ENCODE results near the gene HPS1. TPM values are rescaled to one million over a fixed set of nuclear protein-coding genes. Genes with fewer than 3 reads are reported as not detected.

Gene HPS1
- total and polyA plus RNA-seq, 2 of the 4 experiments (the other 2 are of a cell fraction) = 14.0 to 55.2 TPM

GRCh38 chr10:98410135-98410743 is 36.5 kb downstream of the HPS1 start:
- Histone ChIP-seq H3K27me3 (ENCODE audit: control insufficient read depth, insufficient read depth, low read length) (no peaks in the 10 kb centered on the region), H3K56ac (ENCODE audit: extremely low read depth, insufficient read depth, low read length) (no peak overlapping the region), H3K18ac (ENCODE audit: low read depth, low read length) (no peak overlapping the region; the same call in 1 of the 2 replicates), H2AFZ (replicated peaks; ENCODE audit: low read length, poor library complexity) (no peak overlapping the region), H3K4me2 (ENCODE audit: low read depth, low read length) (no peak overlapping the region), H3K9me1 (ENCODE audit: insufficient read depth, low read length) (peaks cover 32% of the 10 kb centered on the region), H2AK9ac (replicated peaks; ENCODE audit: low read depth, low read length, poor library complexity) (no peak overlapping the region), H4K5ac (ENCODE audit: low read depth, low read length) (no peak overlapping the region), H2BK15ac (ENCODE audit: low read depth, low read length) (no peak overlapping the region), H3K9me3 (ENCODE audit: control insufficient read depth, insufficient read depth, low read length) (no peaks in the 10 kb centered on the region), H2BK5ac (ENCODE audit: low read depth, low read length, poor library complexity, severe bottlenecking) (no peak overlapping the region), H4K20me1 (ENCODE audit: insufficient read depth, low read length) (peaks cover 8% of the 10 kb centered on the region; the same call in 1 of the 2 replicates), H4K91ac (ENCODE audit: insufficient read depth, low read depth, low read length) (no peak overlapping the region), H3K23ac (ENCODE audit: low read depth, low read length) (no peak overlapping the region), H3K79me1 (ENCODE audit: low read depth in 1 of 2, low read length in 2 of 2) (peaks cover 14 to 47% of the 10 kb centered on the region in 2 experiments; a peak in 3 of 4 replicates), H3K4me1 (ENCODE audit: control insufficient read depth, insufficient read depth, low read length) (peaks cover 30% of the 10 kb centered on the region), H2BK20ac (ENCODE audit: low read depth, low read length) (no peak overlapping the region), H3K4me3 (ENCODE audit: insufficient read depth, low read depth, low read length) (no peak overlapping the region), H3K9ac (ENCODE audit: low read depth, low read length) (no peak overlapping the region), H3K14ac (replicated peaks; ENCODE audit: low read depth, low read length) (no peak overlapping the region), H3K27ac (ENCODE audit: insufficient read depth, low read length) (no peak overlapping the region), H3K36me3 (ENCODE audit: control insufficient read depth, insufficient read depth, low read length) (peaks cover 3% of the 10 kb centered on the region; the same call in 1 of the 2 replicates), H2BK120ac (ENCODE audit: low read depth, low read length) (no peak overlapping the region), H4K8ac (ENCODE audit: low read depth in 2 of 2, low read length in 2 of 2) (no peak overlapping the region), H2AK5ac (ENCODE audit: low read depth, low read length) (peak overlapping the region; percentile 7; the same call in 1 of the 2 replicates), H3K4ac (ENCODE audit: low read depth, low read length) (peak overlapping the region; percentile 13; the same call in 1 of the 2 replicates)
- WGBS, 2 experiments (ENCODE audit: extremely low coverage in 2 of 2, insufficient read length in 1 of 2) = no CpG with 5 or more reads among the region's 4 CpGs
- dilution Hi-C loops (cut with HindIII; ENCODE audit: low sequenced_read_pairs, unreplicated experiment) (no loop called here), in situ Hi-C loops (cut with MboI; ENCODE audit: low sequenced_read_pairs) (no loop called here), intact Hi-C loops (cut with micrococcal nuclease) (loop anchor here (10.0 kb wide), 1 partner anchor 235 kb away; no protein-coding TSS in a partner anchor)
- DNase-seq (no peak), ATAC-seq (ENCODE audit: low read depth) (no peak)
- TF ChIP-seq FOS (IDR thresholded peaks at IDR 0.05; ENCODE audit: low read depth, low read length) (no peak), POLR2A (IDR thresholded peaks at IDR 0.05; ENCODE audit: low read depth, low read length) (no peak), CEBPB (IDR thresholded peaks at IDR 0.05; ENCODE audit: low read depth, low read length) (no peak), RCOR1 (IDR thresholded peaks at IDR 0.05; ENCODE audit: insufficient replicate concordance, low read length) (no peak), USF2 (IDR thresholded peaks at IDR 0.05; ENCODE audit: low read depth, low read length) (no peak), MAFK (IDR thresholded peaks at IDR 0.05; ENCODE audit: low read depth, low read length) (no peak), RFX5 (IDR thresholded peaks at IDR 0.05; ENCODE audit: low read depth, low read length) (no peak), SMC3 (IDR thresholded peaks at IDR 0.05; ENCODE audit: low read depth, low read length) (no peak), NFE2L2 (IDR thresholded peaks at IDR 0.05; ENCODE audit: low read depth, low read length) (no peak), CHD1 (IDR thresholded peaks at IDR 0.05; ENCODE audit: low read depth, low read length) (no peak), RAD21 (IDR thresholded peaks at IDR 0.05; ENCODE audit: low read length) (no peak), MXI1 (IDR thresholded peaks at IDR 0.05; ENCODE audit: borderline replicate concordance, low read depth, low read length) (no peak), MAZ (IDR thresholded peaks at IDR 0.05; ENCODE audit: borderline replicate concordance, low read depth, low read length) (no peak), BHLHE40 (IDR thresholded peaks at IDR 0.05; ENCODE audit: low read depth, low read length) (no peak)
- TF ChIP-seq, protein P1, sequence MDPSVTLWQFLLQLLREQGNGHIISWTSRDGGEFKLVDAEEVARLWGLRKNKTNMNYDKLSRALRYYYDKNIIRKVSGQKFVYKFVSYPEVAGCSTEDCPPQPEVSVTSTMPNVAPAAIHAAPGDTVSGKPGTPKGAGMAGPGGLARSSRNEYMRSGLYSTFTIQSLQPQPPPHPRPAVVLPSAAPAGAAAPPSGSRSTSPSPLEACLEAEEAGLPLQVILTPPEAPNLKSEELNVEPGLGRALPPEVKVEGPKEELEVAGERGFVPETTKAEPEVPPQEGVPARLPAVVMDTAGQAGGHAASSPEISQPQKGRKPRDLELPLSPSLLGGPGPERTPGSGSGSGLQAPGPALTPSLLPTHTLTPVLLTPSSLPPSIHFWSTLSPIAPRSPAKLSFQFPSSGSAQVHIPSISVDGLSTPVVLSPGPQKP (IDR thresholded peaks at IDR 0.05; ENCODE audit: borderline replicate concordance, low read depth, low read length) = no peak
- TF ChIP-seq, protein P2, sequence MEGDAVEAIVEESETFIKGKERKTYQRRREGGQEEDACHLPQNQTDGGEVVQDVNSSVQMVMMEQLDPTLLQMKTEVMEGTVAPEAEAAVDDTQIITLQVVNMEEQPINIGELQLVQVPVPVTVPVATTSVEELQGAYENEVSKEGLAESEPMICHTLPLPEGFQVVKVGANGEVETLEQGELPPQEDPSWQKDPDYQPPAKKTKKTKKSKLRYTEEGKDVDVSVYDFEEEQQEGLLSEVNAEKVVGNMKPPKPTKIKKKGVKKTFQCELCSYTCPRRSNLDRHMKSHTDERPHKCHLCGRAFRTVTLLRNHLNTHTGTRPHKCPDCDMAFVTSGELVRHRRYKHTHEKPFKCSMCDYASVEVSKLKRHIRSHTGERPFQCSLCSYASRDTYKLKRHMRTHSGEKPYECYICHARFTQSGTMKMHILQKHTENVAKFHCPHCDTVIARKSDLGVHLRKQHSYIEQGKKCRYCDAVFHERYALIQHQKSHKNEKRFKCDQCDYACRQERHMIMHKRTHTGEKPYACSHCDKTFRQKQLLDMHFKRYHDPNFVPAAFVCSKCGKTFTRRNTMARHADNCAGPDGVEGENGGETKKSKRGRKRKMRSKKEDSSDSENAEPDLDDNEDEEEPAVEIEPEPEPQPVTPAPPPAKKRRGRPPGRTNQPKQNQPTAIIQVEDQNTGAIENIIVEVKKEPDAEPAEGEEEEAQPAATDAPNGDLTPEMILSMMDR (conservative IDR thresholded peaks at IDR 0.05; ENCODE audit: low read depth, low read length) = no peak
- no TSS peak for BruUV-seq (replicated peaks)
- CTCF ChIA-PET = no interaction called here
- POLR2A ChIA-PET (ENCODE audit: unreplicated experiment) = no interaction called here

All from IMR-90 (cell line).